ENCODE data around the gene OPTC. TPM values are rescaled to one million over a fixed set of nuclear protein-coding genes. Genes with fewer than 3 reads are reported as not detected.

The OPTC gene
- total RNA-seq, 1 experiment from 2014 or later = not detected

DNA sequence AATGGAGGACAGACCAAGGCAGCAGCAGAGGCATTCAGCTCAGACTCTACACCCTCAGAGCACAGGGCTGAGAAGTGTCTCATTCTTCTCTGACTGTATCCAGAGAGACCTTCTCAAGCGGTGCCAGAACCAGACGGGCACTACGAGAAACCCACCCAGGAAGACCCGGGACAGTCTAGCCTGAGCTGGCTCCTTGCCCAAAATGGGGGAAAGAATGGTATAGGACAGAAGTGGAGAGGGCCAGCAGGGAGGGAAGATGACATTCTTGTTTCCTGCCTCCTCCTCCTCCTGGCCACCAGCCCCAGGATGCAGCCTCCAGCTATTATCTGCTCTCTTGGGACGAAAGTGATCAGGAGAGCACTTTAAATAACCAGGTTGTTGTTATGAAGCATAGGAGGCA lies 40.9 kb upstream of the OPTC start:
- no peaks in the 10 kb centered on the region for H4K20me1 ChIP-seq (ENCODE audit: insufficient read depth)
- RAD21 ChIA-PET (ENCODE audit: low non-redundant PET in 1 of 2, low total read pairs in 2 of 2, uncharacterized antibody in 2 of 2, unreplicated experiment in 2 of 2) = no interaction called here
- H3K79me2 ChIP-seq (ENCODE audit: insufficient read depth, low read length) = no peaks in the 10 kb centered on the region
- H3K9me2 ChIP-seq (ENCODE audit: insufficient read depth) = no peaks in the 10 kb centered on the region
- H3K36me3 ChIP-seq (ENCODE audit: control insufficient read depth in 1 of 2, insufficient read depth in 2 of 2, low read length in 2 of 2) = no peaks in the 10 kb centered on the region
- H3K4me1 ChIP-seq (ENCODE audit: control insufficient read depth in 1 of 2, insufficient read depth in 2 of 2, low read length in 2 of 2) = no peaks in the 10 kb centered on the region
- DNase-seq (ENCODE audit: low read depth, low spot score) (no peak), ATAC-seq (no peak)
- H3K9me3 ChIP-seq (ENCODE audit: control insufficient read depth in 1 of 2, insufficient read depth in 1 of 2, low read depth in 1 of 2, low read length in 2 of 2) = no peaks in the 10 kb centered on the region
- peaks cover 30% of the 10 kb centered on the region; the same call in 1 of the 2 replicates for H3K27me3 ChIP-seq (ENCODE audit: insufficient read depth, low read length)
- intact Hi-C loops (cut with micrococcal nuclease) = no loop called here
- no peak overlapping the region for H3K9ac ChIP-seq (ENCODE audit: low read length)
- CTCF ChIA-PET = interaction anchor here (1.8 kb wide), 1 partner anchor 11 kb away, joined by 4 read pairs; no protein-coding TSS in a partner anchor
- H3K27ac ChIP-seq (ENCODE audit: low read depth, low read length) = no peak overlapping the region
- TF ChIP-seq ZNF274 (IDR thresholded peaks at IDR 0.05; ENCODE audit: low read depth, low read length) (no peak), SP1 (IDR thresholded peaks at IDR 0.05; ENCODE audit: low read depth) (no peak), CBX3 (IDR thresholded peaks at IDR 0.05; ENCODE audit: low read depth) (no peak), ZFX (IDR thresholded peaks at IDR 0.05) (no peak)
- TF ChIP-seq, protein P1, sequence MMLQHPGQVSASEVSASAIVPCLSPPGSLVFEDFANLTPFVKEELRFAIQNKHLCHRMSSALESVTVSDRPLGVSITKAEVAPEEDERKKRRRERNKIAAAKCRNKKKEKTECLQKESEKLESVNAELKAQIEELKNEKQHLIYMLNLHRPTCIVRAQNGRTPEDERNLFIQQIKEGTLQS (IDR thresholded peaks at IDR 0.05) = no peak
- no peak overlapping the region for H2AFZ ChIP-seq (ENCODE audit: low read depth, low read length, poor library complexity, severe bottlenecking)
- no peak overlapping the region for H3K4me3 ChIP-seq (replicated peaks in 1 of 2; ENCODE audit: low read depth in 1 of 2, low read length in 2 of 2)
- no TSS peak for BruUV-seq (replicated peaks)
- POLR2A ChIA-PET = no interaction called here
- no peak overlapping the region for H3K4me2 ChIP-seq (ENCODE audit: low read length)

DNA sequence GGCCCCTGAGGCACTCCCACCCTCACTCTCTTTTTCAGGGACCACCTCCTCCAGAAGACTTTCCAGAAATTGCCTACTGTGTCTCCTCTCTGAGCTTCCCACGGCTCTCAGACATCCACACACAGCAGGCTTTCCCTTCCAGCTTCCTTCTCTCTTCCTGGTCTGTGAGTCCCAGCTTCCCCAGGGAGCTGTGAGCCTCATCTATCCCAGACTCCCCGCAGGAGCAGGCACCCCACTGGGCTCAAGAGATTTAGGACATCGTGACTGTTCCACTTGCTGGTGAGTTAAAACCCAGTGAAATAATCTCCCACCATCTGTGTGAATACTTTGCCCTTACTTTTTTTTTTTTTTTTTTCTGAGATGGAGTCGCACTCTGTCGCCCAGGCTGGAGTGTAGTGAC lies 40.3 kb upstream of the OPTC start:
- Histone ChIP-seq H3K36me3 (ENCODE audit: control insufficient read depth in 1 of 2, insufficient read depth in 2 of 2, low read length in 2 of 2) (no peaks in the 10 kb centered on the region), H3K4me2 (ENCODE audit: low read length) (no peak overlapping the region), H3K4me3 (replicated peaks in 1 of 2; ENCODE audit: low read depth in 1 of 2, low read length in 2 of 2) (no peak overlapping the region), H3K4me1 (ENCODE audit: control insufficient read depth in 1 of 2, insufficient read depth in 2 of 2, low read length in 2 of 2) (no peaks in the 10 kb centered on the region), H3K27me3 (ENCODE audit: insufficient read depth, low read length) (peaks cover 26% of the 10 kb centered on the region; the same call in 1 of the 2 replicates), H3K9ac (ENCODE audit: low read length) (no peak overlapping the region), H4K20me1 (ENCODE audit: insufficient read depth) (no peaks in the 10 kb centered on the region), H3K79me2 (ENCODE audit: insufficient read depth, low read length) (no peaks in the 10 kb centered on the region), H2AFZ (ENCODE audit: low read depth, low read length, poor library complexity, severe bottlenecking) (no peak overlapping the region), H3K9me2 (ENCODE audit: insufficient read depth) (no peaks in the 10 kb centered on the region), H3K9me3 (ENCODE audit: control insufficient read depth in 1 of 2, insufficient read depth in 1 of 2, low read depth in 1 of 2, low read length in 2 of 2) (no peaks in the 10 kb centered on the region), H3K27ac (ENCODE audit: low read depth, low read length) (no peak overlapping the region)
- ATAC-seq (no peak), DNase-seq (ENCODE audit: low read depth, low spot score) (no peak)
- intact Hi-C loops (cut with micrococcal nuclease) = no loop called here
- BruUV-seq (replicated peaks) = no TSS peak
- ChIA-PET POLR2A (no interaction called here), RAD21 (ENCODE audit: low non-redundant PET in 1 of 2, low total read pairs in 2 of 2, uncharacterized antibody in 2 of 2, unreplicated experiment in 2 of 2) (no interaction called here), CTCF (interaction anchor here (0.7 to 1.8 kb wide), 2 partner anchors 10 to 34 kb away, joined by 3 to 4 read pairs; no protein-coding TSS in a partner anchor)
- TF ChIP-seq, protein P2, sequence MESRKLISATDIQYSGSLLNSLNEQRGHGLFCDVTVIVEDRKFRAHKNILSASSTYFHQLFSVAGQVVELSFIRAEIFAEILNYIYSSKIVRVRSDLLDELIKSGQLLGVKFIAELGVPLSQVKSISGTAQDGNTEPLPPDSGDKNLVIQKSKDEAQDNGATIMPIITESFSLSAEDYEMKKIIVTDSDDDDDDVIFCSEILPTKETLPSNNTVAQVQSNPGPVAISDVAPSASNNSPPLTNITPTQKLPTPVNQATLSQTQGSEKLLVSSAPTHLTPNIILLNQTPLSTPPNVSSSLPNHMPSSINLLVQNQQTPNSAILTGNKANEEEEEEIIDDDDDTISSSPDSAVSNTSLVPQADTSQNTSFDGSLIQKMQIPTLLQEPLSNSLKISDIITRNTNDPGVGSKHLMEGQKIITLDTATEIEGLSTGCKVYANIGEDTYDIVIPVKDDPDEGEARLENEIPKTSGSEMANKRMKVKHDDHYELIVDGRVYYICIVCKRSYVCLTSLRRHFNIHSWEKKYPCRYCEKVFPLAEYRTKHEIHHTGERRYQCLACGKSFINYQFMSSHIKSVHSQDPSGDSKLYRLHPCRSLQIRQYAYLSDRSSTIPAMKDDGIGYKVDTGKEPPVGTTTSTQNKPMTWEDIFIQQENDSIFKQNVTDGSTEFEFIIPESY (IDR thresholded peaks at IDR 0.05; ENCODE audit: extremely low read depth, insufficient replicate concordance, low read length) = no peak
- TF ChIP-seq SRF (IDR thresholded peaks at IDR 0.05; ENCODE audit: low read depth) = no peak
- TF ChIP-seq RAD21 (IDR thresholded peaks at IDR 0.05; ENCODE audit: low read depth) = no peak
- TF ChIP-seq ZFX (IDR thresholded peaks at IDR 0.05) = no peak
